Neural progenitor cell (in vitro differentiated cells): Measurements from ENCODE around the gene TNIK. TPM values are rescaled to one million over a fixed set of nuclear protein-coding genes. Genes with fewer than 3 reads are reported as not detected.

Source experiments
- DNase-seq: peaks from one replicate; pipeline ENCODE4 v3.0.0-alpha.2; 2016; ENCODE audit warnings: low spot score
- H2AFZ ChIP-seq: fragments of 200-600 bp; sonication (generic); replicated peaks from 2 replicates; pipeline ENCODE4 v1.6.1; 2016; ENCODE audit warnings: antibody characterized with exemption
- H3F3A ChIP-seq: fragments of 200-600 bp; sonication (generic); 2 replicates; pipeline ENCODE4 v1.6.1; 2016; ENCODE audit warnings: antibody characterized with exemption, low read depth
- H3K27ac ChIP-seq: fragments of 200-600 bp; sonication (generic); 2 replicates; pipeline ENCODE4 v1.5.1; 2016; ENCODE audit warnings: mild to moderate bottlenecking
- H3K27me3 ChIP-seq: fragments of 200-600 bp; sonication (generic); 2 replicates; pipeline ENCODE4 v1.6.1; 2016; ENCODE audit warnings: mild to moderate bottlenecking, moderate library complexity
- H3K36me3 ChIP-seq: fragments of 200-600 bp; sonication (generic); 2 replicates; pipeline ENCODE4 v1.5.1; 2016
- H3K4me1 ChIP-seq: fragments of 200-600 bp; sonication (generic); 2 replicates; pipeline ENCODE4 v1.6.1; 2016; ENCODE audit warnings: mixed run types
- H3K4me2 ChIP-seq: fragments of 200-600 bp; sonication (generic); 2 replicates; pipeline ENCODE4 v1.6.1; 2016
- H3K4me3 ChIP-seq: fragments of 200-600 bp; sonication (generic); 2 replicates; pipeline ENCODE4 v1.5.1; 2016
- H3K79me2 ChIP-seq: fragments of 200-600 bp; sonication (generic); 2 replicates; pipeline ENCODE4 v1.6.1; 2016; ENCODE audit warnings: low read depth
- H3K9ac ChIP-seq: fragments of 200-600 bp; sonication (generic); 2 replicates; pipeline ENCODE4 v1.6.1; 2016
- H3K9me3 ChIP-seq: fragments of 200-600 bp; sonication (generic); 2 replicates; pipeline ENCODE4 v1.5.1; 2016; ENCODE audit warnings: low read depth
- H4K20me1 ChIP-seq: fragments of 200-600 bp; sonication (generic); 2 replicates; pipeline ENCODE4 v1.6.1; 2016; ENCODE audit warnings: low read depth
- H3K27ac Mint-ChIP-seq: 3 replicates; pipeline ENCODE4 v1.8.0; 2021; ENCODE audit warnings: mixed read lengths
- H3K27me3 Mint-ChIP-seq: 2 replicates; pipeline ENCODE4 v1.8.0; 2022; ENCODE audit warnings: low read depth, mild to moderate bottlenecking, inconsistent platforms, moderate library complexity, mixed read lengths; ENCODE audit not compliant: insufficient read depth
- H3K36me3 Mint-ChIP-seq: 3 replicates; pipeline ENCODE4 v1.8.0; 2021; ENCODE audit warnings: mixed read lengths
- H3K4me1 Mint-ChIP-seq: 3 replicates; pipeline ENCODE4 v1.8.0; 2021; ENCODE audit warnings: mixed read lengths
- H3K4me3 Mint-ChIP-seq: 3 replicates; pipeline ENCODE4 v1.8.0; 2021; ENCODE audit warnings: mild to moderate bottlenecking, moderate library complexity, mixed read lengths
- H3K9me3 Mint-ChIP-seq: 3 replicates; pipeline ENCODE4 v1.8.0; 2020; ENCODE audit warnings: mixed read lengths
- CTCF ChIP-seq: fragments of 200-600 bp; sonication (generic); IDR thresholded peaks from 2 replicates; pipeline ENCODE4 v1.5.1; 2017; ENCODE audit warnings: antibody characterized with exemption, mild to moderate bottlenecking
- EZH2 ChIP-seq: fragments of 200-600 bp; sonication (generic); IDR thresholded peaks from 2 replicates; pipeline ENCODE4 v1.6.1; 2017; ENCODE audit warnings: antibody characterized with exemption, mild to moderate bottlenecking, moderate library complexity
- EZH2phosphoT487 ChIP-seq: fragments of 200-600 bp; sonication (generic); IDR thresholded peaks from 2 replicates; pipeline ENCODE4 v1.6.1; 2017; ENCODE audit warnings: antibody characterized with exemption
- total RNA-seq: library from RNA; depleted of rRNA; stranded (reverse); fragments of >200 nt; gene quantifications from 2 replicates; pipeline ENCODE4 v1.2.3, GENCODE V29; 2015; ENCODE audit warnings: low replicate concordance

The TNIK gene
- total RNA-seq, 1 donor from 2014 or later: 3.0 TPM

DNA sequence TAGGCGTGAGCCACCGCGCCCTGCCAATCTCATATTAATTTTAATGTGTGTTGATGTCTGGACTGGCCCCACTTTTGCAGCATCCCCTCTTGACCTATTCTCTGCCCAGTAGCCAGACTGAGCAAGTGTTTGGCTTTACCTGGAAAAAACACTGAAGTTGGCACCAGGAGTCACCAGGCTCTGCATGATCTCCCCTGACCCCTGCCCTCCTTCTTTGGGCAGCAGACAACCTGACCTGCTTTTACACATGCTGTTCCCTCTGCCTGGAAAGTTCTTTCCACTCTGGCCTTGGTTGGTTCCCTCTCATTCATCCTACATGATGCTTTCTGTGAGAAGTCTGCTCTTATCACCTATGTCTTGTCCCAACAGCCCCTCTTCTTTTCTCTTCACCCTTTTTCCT, 365.8 kb downstream of the TNIK start:
- Histone ChIP-seq H3K4me2 (no peak overlapping the region), H3F3A (no peaks in the 10 kb centered on the region), H4K20me1 (no peaks in the 10 kb centered on the region), H3K9ac (no peak overlapping the region), H3K9me3 (no peaks in the 10 kb centered on the region), H3K4me3 (no peak overlapping the region), H3K4me1 (no peaks in the 10 kb centered on the region), H2AFZ (no peak overlapping the region), H3K27me3 (no peaks in the 10 kb centered on the region), H3K36me3 (no peaks in the 10 kb centered on the region), H3K27ac (no peak overlapping the region), H3K79me2 (no peaks in the 10 kb centered on the region)
- Mint-ChIP-seq H3K27ac (no peak overlapping the region), H3K4me3 (no peak overlapping the region), H3K4me1 (peaks cover 6% of the 10 kb centered on the region), H3K27me3 (no peaks in the 10 kb centered on the region), H3K36me3 (peaks cover 33% of the 10 kb centered on the region), H3K9me3 (peaks cover 2% of the 10 kb centered on the region)
- DNase-seq: no peak
- no peak for TF ChIP-seq EZH2phosphoT487
- TF ChIP-seq CTCF: no peak
- TF ChIP-seq EZH2: no peak

GRCh38 chr3:171093462-171093861, 366.7 kb downstream of the TNIK start:
- TF ChIP-seq EZH2: no peak
- TF ChIP-seq EZH2phosphoT487: no peak
- no peak for TF ChIP-seq CTCF
- no peak overlapping the region for H3K4me2 ChIP-seq
- H3K36me3 Mint-ChIP-seq: peaks cover 29% of the 10 kb centered on the region
- H3K4me1 Mint-ChIP-seq: peaks cover 13% of the 10 kb centered on the region
- no peaks in the 10 kb centered on the region for H4K20me1 ChIP-seq
- no peak overlapping the region for H3K4me3 ChIP-seq
- no peaks in the 10 kb centered on the region for H3K9me3 ChIP-seq
- H3K9ac ChIP-seq: no peak overlapping the region
- peaks cover 2% of the 10 kb centered on the region for H3K9me3 Mint-ChIP-seq
- DNase-seq: no peak
- H3F3A ChIP-seq: peaks cover 6% of the 10 kb centered on the region
- H3K27ac ChIP-seq: no peak overlapping the region
- H3K36me3 ChIP-seq: no peaks in the 10 kb centered on the region
- H3K27me3 ChIP-seq: no peaks in the 10 kb centered on the region
- peaks cover 5% of the 10 kb centered on the region for H3K4me1 ChIP-seq
- no peaks in the 10 kb centered on the region for H3K27me3 Mint-ChIP-seq
- H3K27ac Mint-ChIP-seq: no peak overlapping the region
- no peak overlapping the region for H3K4me3 Mint-ChIP-seq
- H2AFZ ChIP-seq: no peak overlapping the region
- no peaks in the 10 kb centered on the region for H3K79me2 ChIP-seq

DNA sequence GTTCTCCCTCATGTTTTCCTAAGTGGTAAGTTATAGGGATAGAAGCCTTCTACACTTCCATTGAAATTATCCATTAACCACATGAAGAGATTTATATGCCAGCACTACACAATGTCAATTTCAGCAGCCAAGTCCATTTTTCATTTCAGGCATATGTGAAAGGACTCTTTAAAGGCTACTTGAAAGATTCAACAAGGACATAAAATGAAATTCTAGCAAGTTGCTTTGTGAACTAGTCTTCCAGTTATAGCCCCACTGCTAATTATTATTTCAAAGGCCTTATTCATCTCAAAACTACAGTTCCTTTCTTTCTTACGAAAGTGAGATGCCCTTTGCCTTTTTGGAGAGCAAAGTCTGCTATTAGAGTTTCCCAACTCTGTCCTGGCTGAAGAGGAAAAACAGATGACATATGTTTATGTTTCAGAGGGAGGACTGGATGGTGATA, 367.7 kb downstream of the TNIK start:
- Histone ChIP-seq H3F3A (peaks cover 6% of the 10 kb centered on the region), H3K9me3 (no peaks in the 10 kb centered on the region), H2AFZ (no peak overlapping the region), H3K27me3 (no peaks in the 10 kb centered on the region), H3K79me2 (no peaks in the 10 kb centered on the region), H3K27ac (no peak overlapping the region), H3K4me3 (no peak overlapping the region), H3K36me3 (no peaks in the 10 kb centered on the region), H3K4me2 (no peak overlapping the region), H3K4me1 (peaks cover 5% of the 10 kb centered on the region), H4K20me1 (no peaks in the 10 kb centered on the region), H3K9ac (no peak overlapping the region)
- Mint-ChIP-seq H3K4me3 (no peak overlapping the region), H3K36me3 (peaks cover 31% of the 10 kb centered on the region), H3K27ac (no peak overlapping the region), H3K9me3 (peaks cover 2% of the 10 kb centered on the region), H3K4me1 (peaks cover 13% of the 10 kb centered on the region), H3K27me3 (no peaks in the 10 kb centered on the region)
- no peak for DNase-seq
- TF ChIP-seq EZH2: no peak
- TF ChIP-seq CTCF: no peak
- no peak for TF ChIP-seq EZH2phosphoT487
